CD4-positive, alpha-beta T cell treated with Interleukin-6 at 100 ng/mL for 8 hours (primary cell): ENCODE measurements around the gene PHC2.
"Not testable (repeated sequence)": the region's sequence is repeated elsewhere in the genome, so short reads cannot be mapped to it uniquely, and the experiment has no call there.

Experiments
- DNase-seq: peaks from one replicate; pipeline ENCODE4 v3.0.0-alpha.2; 2020; ENCODE audit warnings: mixed read lengths, low spot score

PHC2 gene

GRCh38 chr1:33310702-33311101 is 120.2 kb downstream of the PHC2 start:
- no peak for DNase-seq

DNA sequence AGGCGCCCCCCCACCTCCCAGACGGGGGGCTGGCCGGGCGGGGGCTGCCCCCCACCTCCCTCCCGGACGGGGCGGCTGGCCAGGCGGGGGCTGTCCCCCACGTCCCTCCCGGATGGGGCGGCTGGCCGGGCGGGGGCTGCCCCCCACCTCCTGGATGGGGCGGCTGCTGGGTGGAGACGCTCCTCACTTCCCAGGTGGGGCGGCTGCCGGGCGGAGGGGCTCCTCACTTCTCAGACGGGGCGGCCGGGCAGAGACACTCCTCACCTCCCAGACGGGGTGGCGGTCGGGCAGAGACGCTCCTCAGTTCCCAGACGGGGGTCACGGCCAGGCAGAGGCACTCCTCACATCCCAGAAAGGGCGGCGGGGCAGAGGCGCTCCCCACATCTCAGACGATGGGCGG is 121.5 kb downstream of the PHC2 start:
- DNase-seq, result not testable (repeated sequence)

- no peak for DNase-seq
These were observed 123.4 kb downstream of the PHC2 start for GRCh38 chr1:33307494-33307864.

GRCh38 chr1:33306653-33307493 is 124.0 kb downstream of the PHC2 start:
- DNase-seq, result no peak

DNA sequence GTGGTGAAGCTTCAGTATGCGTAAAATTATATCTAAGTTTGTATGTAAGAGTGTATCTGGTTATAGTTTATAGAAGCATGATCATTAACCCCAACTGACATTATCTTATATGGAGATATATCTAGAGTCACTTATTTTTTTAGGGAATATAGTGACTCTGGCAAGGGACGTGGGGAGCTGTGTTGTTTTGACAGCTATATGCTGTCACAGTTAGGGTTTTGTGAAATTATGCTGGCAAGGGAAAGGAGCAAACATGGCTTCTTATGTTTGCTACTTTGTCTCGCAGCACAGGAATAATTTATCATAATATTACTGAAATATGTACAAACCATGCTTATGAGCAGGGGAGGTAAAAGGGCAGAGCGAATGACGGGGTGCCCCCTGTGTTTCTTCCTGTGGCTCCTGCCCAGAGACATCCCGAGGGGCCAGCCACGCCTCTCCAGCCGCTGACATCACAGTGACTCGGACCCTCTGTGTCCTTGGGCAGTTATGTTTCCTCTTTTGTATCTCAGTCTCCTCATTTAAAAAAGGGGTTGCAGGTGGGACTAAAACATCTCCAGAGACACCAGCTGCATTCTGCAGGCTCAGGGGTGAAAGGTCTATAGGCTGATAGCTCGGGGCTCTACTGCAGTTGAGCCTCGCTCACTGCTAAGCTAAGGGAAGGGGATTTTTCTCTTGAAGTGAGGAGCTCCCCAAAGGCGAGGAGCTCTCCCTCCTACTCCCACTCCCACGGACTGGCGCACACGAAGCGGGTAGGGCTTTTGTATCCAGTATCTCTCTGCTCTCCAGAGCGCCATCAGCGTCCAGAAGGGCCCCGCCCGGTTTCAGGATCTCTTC is 124.9 kb downstream of the PHC2 start:
- no peak for DNase-seq

DNA sequence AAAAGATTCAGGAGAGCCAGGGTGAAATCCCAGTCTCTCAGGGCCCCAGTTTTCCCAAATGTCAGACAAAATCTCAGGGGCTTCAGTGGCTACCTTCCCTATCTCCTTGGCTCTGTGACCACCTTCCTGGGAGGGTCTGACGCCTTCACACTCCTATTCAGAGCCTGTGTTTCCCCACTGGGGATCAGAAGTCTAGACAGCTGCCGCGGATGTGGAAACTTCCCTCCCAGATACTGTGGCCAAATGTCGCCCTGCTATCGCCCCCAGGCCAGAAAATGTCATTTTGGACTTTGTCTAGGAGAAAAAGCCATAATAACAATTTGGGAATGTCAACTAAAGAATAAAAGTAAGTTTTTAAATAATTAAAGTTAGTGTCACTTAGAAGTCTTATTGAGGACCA is 125.9 kb downstream of the PHC2 start:
- DNase-seq, result no peak

GRCh38 chr1:33302325-33302724 is 128.6 kb downstream of the PHC2 start:
- DNase-seq, result no peak

- no peak for DNase-seq
These were observed 129.5 kb downstream of the PHC2 start for GRCh38 chr1:33301273-33301984.

GRCh38 chr1:33300673-33301072 is 130.2 kb downstream of the PHC2 start:
- no peak for DNase-seq

DNA sequence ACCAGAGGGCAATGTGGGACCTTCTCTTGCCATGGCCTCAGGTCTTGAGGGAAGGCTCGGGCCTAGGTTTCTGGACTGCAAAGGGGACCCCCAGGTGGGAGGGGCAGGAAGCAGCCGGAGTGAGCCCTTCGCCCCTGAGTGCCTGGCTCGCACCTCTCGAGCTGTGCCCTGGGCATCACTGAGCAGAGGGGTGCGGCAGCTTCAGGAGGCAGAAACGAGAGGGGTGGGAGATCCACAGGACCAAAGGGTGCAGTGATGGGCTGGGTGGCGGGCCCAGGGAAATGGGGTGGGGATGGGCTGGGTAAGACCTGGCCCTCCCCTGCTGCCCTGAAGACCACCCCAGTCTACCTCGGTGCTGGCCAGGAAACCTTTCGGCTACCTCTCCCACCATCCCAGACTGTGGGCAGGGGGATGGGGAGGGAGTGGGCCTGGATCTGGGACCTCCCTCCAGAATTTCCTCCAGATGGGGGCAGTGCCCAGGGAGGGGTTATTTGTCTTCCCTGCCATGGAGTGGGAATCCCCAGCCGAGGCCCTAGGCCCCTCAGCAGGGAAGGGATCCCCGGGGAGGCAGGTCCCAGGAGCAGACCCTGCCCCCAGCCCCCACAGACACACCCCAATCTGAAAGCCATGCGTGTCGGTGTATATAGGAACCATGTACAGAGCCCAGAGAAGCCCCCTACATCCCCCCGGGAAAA is 131.3 kb downstream of the PHC2 start:
- DNase-seq, result no peak

DNA sequence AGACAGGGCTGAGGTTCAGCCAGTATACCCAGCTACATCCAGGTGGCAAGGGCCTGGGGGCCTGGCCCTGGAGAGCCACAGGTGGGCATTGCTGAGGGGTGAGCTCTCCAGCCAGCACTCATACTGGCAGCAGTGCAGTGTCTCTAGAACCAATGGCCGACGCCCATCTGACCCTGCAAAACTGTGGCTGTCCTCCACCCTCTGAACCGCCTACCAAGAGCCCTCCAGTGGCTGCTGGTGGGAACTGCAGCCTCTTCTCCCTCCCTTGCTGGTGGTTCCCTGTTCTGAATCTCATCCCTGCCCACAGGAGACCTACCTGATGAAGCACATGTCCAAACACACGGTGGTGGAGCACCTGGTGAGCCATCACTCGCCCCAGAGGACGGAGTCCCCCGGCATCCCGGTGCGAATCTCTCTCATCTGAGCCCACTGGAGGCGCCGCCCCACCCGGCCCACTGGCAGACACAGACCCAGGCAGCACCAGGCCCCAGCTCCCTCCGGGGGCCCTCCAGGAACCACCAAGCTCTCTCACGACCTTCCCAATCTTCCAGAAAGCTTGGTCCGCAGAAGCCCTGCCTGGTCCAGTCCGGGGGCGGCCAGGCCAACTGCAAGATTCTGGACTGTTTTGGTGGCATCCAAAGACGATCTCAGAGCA is 132.1 kb downstream of the PHC2 start:
- DNase-seq, result peak; percentile 47

DNA sequence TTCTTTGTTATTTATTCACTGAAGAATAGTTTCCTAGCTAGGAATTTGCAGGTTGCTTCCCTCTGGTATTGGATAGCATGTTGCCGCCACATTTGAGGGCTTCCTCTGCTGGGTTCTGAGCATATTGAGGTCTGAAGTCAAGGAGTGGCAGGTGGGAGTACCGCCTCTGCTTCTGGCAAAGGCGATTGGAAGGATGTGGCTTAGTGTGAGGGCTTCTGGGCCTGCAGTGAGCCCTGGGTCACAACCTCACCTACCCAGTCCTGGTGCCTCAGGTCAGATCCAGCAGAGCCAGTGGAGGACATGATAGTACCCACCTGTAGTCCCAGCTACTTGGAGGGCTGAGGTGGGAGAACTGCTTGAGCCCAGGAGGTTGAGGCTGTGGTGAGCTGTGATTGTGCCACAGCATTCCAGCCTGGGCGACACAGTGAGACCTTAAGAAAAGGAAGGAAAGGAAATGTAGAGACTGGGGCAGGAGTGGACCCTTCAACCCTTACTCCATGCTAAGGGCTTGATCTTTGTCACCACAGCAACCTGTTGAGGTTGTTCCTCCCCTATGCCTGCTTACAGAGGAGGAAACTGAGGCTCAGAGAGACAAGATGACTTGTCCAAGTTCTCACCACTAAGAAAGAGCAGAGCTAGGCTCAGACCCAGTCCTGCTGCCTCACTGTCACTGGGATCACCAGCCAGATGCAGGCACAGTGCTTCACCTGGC is 132.8 kb downstream of the PHC2 start:
- no peak for DNase-seq

DNA sequence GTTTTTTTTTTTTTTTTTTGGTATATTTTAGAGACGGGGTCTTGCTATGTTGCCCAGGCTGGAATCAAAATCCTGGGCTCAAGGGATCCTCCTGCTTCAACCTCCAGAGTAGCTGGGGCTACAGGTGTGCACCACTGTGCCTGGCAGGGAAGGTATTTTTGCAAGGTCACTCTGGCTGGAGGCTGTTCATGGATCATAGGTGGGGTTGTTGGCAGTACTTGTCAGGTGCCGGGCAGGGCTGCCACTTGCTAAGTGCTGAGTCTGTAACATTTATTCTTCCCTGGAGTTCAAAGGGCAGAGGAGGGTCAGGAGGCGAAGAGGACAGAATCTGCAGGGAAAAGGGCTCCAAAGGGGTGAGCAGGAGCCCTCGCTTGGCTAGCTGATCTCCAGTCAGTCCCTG is 134.1 kb downstream of the PHC2 start:
- DNase-seq, result no peak

GRCh38 chr1:33296082-33296458 is 134.8 kb downstream of the PHC2 start:
- DNase-seq, result no peak

GRCh38 chr1:33295450-33296081 is 135.3 kb downstream of the PHC2 start:
- DNase-seq, result peak; percentile 86

GRCh38 chr1:33295023-33295422 is 135.9 kb downstream of the PHC2 start:
- DNase-seq, result no peak

GRCh38 chr1:33294071-33295010 is 136.6 kb downstream of the PHC2 start:
- DNase-seq, result no peak

- no peak for DNase-seq
These were observed 138.1 kb downstream of the PHC2 start for GRCh38 chr1:33292726-33293340.

- not testable (repeated sequence) for DNase-seq
These were observed 140.3 kb downstream of the PHC2 start for GRCh38 chr1:33290615-33291014.
